PC-9 (cell line): ENCODE measurements around the gene RGS6.

Source experiments
- CTCF ChIP-seq: fragments of 200-600 bp; sonication (generic); conservative IDR thresholded peaks from 2 replicates; pipeline ENCODE4 v1.6.1; 2017; ENCODE audit warnings: mixed run types, antibody characterized with exemption, mild to moderate bottlenecking, moderate library complexity
- EZH2 ChIP-seq: fragments of 200-600 bp; sonication (generic); IDR thresholded peaks from 2 replicates; pipeline ENCODE4 v1.8.0; 2017; ENCODE audit warnings: antibody characterized with exemption, low read depth

- TF ChIP-seq CTCF = no peak
- TF ChIP-seq EZH2 = no peak
Measured at GRCh38 chr14:72099566-72099965, 167.3 kb downstream of the RGS6 start.
